DMS153 (cell line): Measurements from ENCODE around the gene ZBTB47.

Source experiments
- DNase-seq: peaks from one replicate; lab custom pipeline; 2025; lab: John Stamatoyannopoulos, UW

ZBTB47 gene

DNA sequence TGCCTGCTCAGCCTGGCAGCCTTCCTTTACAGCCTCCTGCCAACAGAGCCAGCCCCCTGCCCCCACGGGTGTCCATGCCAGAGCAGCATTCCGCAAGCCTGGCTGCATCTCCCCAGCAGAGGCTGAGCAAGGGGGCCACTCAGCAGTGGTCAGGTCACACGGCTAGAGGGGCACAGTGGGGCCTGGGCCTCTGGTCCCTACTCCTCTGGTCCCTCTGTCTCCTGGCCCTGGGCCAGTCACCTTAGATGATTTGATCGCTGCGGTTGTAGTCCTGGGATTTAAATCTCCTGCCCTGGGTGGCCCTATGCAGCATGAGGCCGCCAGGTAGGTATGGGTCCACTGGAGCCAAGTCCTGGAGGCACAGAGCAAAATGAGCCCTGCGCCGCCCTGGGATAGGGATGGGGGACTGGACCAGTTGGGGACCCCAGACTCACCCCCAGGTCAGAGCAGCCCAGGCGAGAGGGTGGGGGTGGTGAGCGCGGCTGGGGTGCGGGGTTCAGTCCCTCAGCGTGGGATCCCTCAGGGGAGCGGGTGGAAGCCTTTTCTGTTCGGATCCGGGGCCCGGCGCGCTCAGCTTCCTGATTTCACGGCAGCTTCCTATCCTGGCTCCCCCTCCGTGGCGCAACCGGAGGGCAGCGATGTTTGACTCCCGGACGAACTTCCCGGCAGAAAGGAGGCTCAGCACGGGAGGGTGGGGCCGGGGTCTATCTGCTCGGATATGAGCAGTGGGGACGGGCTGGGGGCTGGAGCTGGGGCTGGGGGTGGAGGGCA is at the start of gene ZBTB47:
Gene ZBTB47 (plus strand): TSS at position 138 of the 771 bp plus-strand sequence. CDS start 4,659 bp downstream, outside the sequence.
- DNase-seq: no peak

DNA sequence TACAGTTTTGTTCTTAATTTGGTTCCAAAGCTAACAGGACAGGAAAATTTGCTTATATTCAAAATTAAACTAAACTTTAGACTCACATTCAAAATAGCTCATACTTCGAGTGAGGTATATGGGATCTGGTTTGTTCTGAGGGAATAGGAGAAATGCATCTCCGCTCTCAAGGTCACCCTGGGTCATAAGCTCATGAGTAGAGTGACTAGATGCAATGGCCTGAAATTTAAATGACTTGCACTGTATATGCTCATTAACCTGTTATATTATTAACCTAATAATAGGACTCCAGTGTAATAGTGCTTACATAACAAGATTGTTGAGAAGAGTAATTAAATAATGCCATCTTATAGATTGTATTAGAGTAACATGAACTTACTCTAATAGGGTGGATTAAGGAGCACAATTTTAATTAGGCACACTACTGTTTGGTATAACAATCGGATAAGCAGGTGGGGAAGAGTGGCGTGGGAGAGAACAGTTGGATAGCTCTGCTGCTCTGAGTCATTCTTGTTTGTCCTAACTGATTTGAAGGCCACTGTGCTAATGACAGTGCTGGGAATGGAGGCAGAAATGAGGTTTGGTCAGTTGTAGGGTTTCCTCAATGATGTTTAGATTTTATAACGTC is 47.8 kb upstream of the ZBTB47 start:
- DNase-seq: no peak

DNA sequence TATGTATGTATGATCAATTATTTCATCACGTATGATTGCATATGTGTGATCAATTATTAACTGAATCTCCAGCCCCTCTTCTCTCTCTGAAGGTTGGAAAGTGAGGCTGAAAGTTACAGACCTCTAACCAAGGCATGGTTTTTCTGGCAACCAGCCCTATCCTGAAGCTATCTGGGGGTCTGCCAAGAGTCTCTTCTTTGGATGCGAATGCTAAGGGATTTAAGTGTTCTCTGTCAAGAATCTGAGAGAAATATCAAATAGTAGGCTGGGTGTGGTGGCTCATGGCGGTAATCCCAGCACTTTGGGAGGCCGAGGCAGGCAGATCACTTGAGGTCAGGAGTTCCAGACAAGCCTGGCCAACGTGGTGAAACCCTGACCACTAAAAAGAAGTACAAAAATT is 44.9 kb upstream of the ZBTB47 start:
- DNase-seq: no peak

DNA sequence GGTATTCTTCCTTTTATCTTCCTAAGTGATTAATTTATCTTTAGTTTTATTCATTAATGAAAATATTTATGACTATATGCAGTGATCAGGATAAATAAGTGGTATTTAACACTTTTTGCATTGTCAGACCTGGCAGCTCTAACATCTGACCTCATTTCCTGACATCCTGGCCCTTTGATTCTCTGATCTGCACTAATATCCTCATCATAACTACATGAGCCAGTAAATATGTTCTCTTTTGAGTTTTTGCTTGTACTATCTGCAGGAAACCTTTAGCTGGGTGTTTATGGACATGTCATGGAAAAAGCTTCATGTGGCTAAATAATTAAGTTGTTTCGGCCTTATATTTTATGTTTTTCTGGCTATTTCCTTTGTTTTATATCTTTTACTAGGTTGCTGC is 42.5 kb upstream of the ZBTB47 start:
- DNase-seq: no peak

DNA sequence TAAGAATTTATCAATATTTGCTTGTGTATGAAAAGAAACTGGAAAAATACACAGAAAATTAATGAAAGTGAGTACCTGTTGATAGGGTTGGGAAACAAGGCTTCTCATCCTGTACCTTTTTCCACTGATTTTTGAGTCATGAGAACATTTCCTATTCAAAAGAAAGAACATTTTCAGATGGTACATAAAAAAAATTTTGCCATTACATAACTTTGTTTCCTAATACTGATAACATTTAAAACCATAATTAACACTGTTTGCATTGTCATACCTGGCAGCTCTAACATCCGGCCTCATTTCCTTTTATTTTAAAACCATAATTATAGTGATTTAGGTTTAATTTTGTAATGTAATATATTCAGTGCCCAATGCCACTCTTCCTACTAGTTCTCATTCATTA is 41.3 kb upstream of the ZBTB47 start:
- DNase-seq: no peak

DNA sequence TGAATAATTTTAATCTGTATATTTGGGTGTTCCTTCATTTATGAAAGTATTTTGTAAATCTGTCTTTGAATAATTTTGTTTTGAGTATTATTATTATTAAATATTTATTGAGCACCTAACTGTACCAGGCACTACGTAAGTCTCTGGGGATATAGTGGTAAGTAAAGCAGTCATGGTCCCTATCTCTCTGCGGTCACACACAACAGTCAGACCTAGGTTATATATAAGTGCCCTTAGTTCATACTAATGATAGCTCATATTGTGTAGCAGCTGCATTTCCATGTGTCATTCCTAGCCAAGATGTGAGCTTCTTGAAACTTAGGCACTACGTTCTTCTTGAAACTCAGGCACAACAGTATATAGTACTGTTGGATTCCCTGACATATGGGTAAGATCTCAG is 40.6 kb upstream of the ZBTB47 start:
- no peak for DNase-seq

DNA sequence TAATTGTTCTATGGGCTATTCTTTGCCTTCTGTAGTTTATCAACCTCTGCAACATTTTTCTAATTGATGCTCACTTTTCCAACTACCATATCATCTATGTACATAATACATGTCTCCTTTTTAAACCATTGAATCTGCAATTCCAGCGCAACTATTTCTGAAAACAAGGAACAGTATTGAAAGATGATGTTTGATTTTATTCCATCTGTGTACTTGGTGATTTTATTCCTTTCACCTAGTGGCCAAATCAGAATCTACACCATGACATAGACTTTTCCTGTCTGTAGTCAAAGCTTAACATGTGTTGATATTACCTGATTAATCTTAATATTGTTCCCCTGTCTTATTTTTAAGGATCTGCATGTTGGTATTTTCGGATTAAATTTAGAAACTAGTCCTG is 40.0 kb upstream of the ZBTB47 start:
- DNase-seq: no peak

DNA sequence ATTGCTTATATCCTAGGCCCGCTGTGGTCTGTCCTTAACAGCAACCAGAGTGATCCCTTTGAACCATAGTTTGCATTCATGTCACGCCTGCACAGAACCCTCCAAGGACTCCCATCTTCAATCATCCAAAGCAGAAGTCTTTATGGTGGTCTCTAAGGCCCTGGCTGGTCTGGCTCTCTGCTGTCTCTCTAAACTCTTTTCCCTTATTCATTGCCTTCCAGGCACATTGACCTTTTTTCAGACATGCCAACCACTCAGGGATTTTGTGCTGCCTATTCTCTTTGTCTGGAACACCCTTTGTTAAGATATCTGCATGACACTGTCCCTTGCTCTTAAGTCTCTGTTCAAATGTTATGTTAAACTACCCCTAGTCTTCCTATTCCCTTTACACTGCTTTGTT is 21.9 kb upstream of the ZBTB47 start:
- DNase-seq: no peak

DNA sequence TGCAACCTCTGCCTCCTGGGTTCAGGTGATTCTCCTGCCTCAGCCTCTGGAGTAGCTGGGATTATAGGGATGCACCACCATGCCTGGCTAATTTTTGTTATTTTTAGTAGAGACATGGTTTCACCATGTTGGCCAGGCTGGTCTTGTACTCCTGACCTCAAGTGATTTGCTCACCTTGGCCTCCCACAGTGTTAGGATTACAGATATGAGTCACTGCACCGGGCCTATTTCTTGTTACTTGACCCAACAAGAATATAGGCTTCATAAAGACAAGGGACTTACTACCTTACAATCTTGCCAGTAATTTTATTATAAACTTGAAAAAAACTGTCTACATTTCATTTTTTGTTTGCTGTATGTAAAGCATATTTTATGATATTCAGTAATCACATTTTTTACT is 21.4 kb upstream of the ZBTB47 start:
- DNase-seq: no peak

DNA sequence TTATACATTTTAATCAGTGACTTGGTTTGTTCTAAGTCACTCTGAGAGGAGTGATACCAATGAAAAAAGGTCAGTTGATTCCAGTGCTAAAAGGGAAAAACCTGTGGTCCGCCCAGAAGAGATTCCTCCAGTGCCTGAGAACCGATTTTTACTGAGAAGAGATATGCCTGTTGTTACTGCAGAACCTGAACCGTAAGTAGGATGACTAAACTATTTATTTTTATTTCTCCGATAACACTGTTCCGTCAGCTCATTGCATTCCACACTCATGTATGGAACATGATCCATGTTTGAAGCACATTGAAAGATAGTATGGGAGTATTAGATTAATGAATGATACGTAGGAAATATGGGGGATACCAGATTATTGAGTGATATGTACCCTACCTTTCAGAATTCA is 20.0 kb upstream of the ZBTB47 start:
- no peak for DNase-seq

DNA sequence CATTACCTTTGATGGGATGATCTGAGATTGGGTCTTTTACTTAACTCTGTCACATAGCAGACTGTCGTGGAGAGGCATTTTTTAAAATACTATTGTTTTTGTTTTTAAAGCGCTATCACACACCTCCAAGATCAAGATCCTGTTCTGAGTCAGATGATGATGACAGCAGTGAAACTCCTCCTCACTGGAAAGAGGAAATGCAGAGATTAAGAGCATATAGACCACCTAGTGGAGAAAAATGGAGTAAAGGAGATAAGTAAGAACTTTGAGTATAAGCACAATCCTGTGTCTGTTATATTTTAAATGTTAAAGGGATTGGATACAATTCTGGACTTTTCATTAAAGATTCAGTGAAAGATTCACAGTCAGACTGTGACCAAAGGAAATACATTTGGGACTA is 18.4 kb upstream of the ZBTB47 start:
- no peak for DNase-seq

DNA sequence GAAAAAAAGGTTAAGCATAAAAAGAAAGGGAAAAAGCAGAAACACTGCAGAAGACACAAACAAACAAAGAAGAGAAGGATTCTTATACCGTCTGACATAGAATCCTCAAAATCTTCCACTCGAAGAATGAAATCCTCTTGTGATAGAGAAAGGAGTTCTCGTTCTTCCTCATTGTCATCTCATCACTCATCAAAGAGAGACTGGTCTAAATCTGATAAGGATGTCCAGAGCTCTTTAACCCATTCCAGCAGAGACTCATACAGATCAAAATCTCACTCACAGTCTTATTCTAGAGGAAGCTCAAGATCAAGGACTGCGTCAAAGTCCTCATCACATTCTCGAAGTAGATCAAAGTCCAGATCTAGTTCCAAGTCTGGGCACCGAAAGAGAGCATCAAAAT is 16.5 kb upstream of the ZBTB47 start:
- no peak for DNase-seq

DNA sequence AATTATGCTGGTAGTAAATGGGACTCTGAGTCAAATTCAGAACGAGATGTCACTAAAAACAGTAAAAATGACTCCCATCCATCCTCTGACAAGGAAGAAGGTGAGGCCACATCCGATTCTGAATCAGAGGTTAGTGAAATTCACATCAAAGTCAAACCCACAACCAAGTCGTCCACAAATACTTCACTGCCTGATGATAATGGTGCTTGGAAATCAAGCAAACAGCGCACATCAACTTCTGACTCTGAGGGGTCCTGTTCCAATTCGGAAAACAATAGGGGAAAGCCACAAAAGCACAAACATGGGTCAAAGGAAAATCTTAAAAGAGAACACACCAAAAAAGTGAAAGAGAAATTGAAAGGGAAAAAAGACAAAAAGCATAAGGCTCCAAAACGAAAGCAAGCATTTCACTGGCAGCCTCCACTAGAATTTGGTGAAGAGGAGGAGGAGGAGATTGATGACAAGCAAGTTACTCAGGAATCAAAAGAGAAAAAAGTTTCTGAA is 15.1 kb upstream of the ZBTB47 start:
- DNase-seq: no peak

DNA sequence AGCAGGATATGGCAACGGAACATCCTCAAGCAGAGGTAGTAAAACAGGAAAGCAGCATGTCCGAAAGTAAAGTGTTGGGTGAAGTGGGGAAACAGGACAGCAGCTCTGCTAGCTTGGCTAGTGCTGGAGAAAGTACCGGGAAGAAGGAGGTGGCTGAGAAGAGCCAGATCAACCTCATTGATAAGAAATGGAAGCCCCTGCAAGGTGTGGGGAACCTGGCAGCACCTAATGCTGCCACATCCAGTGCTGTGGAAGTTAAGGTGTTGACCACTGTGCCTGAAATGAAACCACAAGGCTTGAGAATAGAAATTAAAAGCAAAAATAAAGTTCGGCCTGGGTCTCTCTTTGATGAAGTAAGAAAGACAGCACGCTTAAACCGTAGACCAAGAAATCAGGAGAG is 14.3 kb upstream of the ZBTB47 start:
- DNase-seq: no peak

DNA sequence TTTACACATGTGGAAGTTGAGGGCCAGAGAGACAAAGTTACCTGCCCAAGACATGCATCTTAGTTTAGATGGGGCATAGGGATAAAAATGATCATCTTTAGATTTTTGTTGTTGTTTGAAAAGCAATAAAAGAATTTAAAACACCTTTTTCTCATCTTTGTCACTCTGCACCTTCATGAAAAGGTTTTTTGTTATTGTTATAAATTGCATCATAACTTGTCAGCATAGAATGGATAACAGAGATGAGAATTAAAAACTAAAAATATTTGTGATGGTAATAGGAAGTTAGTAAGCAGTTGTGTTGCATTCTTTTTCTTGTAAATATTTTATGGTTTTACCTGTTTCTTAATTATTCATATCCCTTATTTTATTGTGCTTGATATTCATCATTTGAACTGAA is 13.4 kb upstream of the ZBTB47 start:
- no peak for DNase-seq

DNA sequence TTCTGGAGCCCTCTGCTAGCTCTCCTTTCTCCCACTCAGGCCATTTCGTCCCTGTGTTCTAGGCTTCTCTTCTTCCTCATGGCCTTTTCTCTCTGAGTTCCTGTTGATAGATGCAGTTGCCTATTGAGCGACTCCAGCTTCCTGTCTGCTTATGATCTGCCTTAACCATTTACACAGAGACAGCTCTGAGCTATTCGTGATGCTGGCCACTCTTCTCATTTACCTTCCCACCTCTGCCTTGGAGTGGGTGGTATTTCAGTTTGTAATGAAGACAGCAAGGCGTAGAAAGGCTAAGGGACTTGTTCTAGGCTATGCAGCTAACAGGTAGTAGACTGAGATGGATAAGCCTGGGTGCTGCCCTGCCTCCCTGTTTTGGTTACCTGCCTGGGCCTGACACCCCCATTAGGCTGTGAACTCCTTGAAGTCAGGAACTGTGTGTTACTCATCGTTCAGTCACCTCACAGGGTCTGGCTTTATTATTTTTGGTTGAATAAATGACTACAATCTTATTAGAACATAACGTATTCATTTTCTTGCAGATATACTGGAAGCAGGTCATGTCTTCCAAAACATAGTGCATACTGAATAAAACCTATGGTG is 12.6 kb upstream of the ZBTB47 start:
- no peak for DNase-seq

DNA sequence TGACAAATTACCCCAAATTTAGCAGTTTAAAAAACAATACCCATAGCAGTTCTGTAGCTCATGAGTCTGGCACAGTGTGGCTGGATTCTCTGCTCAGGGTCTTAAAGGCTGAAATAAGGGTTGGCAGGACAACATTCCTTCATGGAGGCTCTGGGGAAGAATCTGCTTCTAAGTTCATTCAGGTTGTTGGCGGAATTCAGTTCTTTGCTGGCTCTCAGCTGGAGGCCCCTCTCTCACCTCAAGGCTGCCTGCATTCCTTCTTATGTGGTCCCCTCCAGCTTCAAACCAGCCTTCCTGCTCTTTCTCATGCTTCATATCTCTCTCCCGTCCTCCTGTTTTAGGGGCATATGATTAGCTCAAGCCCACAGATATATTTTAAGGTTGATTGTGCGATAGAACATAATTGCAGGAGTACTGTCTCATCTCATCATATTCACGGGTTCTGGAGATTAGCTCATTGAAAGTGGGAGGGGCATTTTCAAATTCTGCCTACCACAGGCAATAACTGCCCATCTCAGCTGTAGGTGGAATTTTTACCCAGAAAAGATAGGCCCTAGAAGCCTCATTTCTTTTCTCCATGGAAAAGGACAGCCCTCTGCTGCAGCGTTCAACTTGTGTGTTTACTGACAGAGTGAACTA is 5.6 kb upstream of the ZBTB47 start:
- DNase-seq: no peak

DNA sequence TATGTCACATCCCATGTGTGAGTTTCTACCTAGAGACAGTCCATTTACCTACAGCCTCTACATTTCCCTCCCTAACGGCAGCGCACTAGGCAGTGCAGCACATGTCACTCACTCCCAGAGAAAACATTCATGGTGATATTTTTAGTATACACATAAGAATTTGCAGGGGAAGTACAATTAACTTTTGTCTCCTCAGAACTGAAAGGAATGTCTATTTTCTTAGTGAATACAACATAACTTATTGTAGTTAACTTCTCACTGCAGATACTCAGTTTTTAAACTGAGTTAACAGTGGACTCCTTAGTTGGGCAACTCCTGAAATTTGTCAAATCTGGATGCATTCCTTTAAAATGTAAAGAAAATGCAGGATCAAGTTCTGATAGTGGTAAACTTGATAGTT is 4.5 kb upstream of the ZBTB47 start:
- DNase-seq: no peak

DNA sequence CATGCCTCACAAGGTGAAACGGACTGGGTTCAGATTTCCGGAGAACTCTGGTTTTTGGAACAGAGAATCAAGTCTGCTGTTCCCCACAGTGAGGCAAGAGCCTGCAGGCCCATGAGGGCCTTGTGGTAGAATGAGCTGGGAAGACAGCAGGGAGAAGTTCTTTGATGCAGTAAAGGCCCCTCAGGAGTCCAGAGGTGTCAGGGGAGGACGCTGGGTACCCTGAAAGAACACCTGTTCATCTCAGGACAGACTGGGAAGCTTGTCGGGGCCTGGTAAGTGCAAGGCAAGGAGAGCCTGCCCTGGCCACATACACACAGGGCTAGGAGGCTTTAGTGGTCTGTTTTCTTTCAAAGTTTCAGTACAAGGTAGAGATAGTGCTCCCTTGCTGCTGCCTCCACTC is 3.7 kb upstream of the ZBTB47 start:
- DNase-seq: no peak

DNA sequence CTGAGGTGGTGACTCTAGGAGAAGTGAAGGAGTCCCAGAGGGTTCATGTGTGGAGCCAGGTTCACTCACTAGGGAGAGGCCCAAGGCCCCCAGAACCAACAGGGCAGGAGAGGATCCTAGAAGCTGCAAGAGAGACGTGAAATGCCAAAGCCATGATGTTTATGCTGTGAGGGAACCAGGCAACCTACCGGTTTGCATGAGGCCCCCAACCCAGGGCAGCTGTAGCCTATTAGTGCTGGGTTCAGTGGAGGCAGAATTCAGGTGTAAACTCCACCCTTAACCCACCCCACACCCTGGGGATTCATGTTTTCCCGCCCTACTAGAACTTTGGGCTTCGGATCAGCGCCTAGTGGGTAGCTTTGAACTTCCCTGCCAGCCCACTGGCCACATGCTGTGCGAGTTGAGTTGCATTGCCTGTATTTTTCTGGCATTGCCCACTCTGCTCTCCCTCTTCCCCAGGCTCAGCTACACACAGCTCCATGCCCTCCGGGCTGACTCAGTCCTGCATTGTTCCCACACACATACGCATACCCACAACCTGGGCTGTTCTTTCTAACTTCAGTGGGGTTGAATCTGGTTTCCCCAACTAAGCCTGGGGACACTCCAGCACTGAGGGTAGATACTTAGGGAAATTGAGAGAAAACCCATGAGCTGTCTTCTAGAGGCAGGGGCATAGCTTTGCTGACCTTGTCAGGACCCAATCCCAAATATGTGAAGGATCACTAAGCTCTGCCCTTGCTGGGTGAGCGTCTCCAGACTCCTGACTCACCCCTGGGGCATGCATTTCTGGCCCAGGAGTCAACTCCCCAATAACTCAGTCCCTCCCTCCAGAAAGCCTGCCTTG is 2.0 kb upstream of the ZBTB47 start:
- DNase-seq: no peak

DNA sequence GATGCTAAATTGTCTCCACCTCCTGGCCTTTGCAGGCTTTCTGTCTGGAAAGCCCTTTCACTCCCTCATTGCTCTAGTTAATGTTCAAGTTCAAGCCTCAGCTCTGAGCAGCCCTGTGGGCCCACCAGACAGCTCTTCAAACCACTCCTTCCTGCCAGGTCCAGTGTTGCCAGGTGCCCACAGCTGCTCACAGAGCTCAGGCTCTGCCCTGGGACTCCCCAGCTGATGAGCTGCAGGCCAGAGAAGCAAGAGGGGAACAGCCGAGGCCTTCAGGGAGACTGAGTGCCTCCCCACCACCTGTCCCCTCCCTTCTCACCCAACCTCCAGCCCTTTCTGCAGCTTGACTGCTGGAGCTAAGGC is 1.3 kb upstream of the ZBTB47 start:
- no peak for DNase-seq
